HG03442 (cell line): ENCODE results near the gene ZBTB7C.

Experiments
- ATAC-seq: cut with Tn5 transposase; IDR thresholded peaks from one replicate; pipeline ENCODE4 v1.9.1; 2021; ENCODE audit warnings: mild to moderate bottlenecking, moderate library complexity; ENCODE audit not compliant: unreplicated experiment

The ZBTB7C gene

GRCh38 chr18:48074929-48075706 is 334.1 kb downstream of the ZBTB7C start:
- no peak for ATAC-seq

GRCh38 chr18:48073211-48073930 is 335.8 kb downstream of the ZBTB7C start:
- no peak for ATAC-seq

- no peak for ATAC-seq
Measured at GRCh38 chr18:48072428-48073204, 336.6 kb downstream of the ZBTB7C start.

- ATAC-seq: no peak
Measured at GRCh38 chr18:48068916-48069445, 340.2 kb downstream of the ZBTB7C start.

DNA sequence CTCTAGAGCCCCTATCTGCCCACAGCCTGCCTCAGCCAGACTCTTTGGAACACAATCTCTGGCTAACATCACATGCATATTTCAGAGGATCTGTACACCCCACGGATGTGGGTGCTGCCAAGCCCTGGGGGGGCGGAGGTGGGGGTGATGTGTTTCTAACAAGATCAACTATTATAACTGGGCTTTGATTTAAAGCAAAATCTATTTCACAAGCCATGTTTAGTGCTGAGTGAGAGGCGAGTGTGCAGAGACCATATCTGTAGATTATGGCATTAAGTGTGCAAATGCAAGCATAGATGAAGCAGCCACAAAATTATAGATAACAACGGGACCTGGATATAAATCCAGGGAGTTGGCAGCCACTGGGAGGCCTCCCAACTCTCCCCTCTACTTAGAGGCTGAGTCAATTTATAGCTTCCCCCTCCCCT is 342.9 kb downstream of the ZBTB7C start:
- no peak for ATAC-seq

DNA sequence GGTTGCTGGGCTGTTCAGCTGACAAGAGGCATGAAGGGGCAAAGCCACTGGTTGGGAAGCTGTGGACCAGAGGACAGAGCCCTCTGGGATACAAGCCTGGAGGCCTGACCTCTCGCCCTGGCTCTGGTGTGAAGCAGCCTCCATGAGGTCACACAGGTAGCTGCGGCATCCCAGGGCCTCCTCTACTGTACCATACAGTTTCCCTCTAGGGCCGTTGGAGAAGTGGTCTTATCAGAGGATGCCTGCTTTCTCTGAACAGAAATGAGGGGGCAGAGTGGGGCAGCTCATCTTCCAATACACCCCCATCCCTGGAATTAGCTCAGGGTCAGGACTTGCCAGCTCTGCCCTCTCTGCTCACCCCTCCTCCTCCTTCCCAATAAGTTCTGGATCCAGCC is 343.6 kb downstream of the ZBTB7C start:
- no peak for ATAC-seq

GRCh38 chr18:48064978-48065600 is 344.1 kb downstream of the ZBTB7C start:
- ATAC-seq: no peak

DNA sequence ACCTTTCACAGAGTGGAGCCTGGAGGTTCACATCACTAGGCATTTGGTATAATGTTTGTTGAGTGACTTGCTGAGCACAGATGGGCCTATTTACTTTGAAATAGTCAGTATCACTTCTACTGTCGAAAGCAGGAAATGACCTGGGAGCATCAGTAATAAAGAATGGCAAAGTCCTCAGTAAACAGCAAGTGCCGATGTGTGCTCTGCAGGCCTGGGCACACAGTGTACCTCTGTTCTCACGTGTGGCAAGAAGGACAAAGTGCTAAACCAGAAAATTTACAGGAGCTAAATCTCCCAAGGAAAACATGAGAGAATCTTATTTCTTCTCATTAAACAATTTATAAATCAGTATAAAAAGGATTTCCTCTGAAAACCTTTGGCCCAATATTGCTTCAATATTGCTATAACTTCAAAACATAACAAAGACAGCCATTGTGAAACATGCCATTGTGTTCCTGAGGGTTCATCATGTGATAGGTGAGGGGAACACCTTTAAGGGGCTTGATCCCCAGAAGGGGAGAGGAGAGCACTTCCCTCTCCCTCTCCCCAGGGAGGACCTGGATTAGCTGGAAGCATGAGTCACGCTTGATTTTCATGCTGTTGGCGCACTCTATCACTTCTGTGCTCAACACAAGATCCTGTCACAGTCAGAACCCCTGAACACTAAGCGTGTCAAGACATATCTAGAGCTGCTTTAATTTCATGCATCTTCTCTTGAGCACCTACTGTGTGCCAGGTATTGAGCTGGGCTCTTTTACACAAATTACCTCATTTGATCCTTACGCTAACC is 347.2 kb downstream of the ZBTB7C start:
- ATAC-seq: no peak

DNA sequence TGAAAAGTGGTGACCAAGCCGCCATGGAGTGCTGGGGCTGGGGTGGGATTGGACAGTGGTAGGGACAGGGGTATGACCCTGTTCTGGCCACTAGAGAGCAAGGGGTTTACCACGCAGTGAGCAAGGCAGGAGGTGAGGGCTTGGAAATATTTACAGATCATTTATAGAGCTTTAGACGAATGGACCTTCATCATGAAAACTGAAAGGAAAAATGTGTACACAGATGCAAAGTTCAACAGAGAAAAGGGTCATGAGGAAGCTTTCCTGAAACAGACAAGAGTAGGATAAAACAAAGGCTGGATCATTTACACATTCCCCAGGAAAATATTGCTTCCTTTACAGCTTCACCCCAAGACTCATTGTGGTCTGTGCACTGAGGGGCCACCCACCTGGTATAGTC is 348.2 kb downstream of the ZBTB7C start:
- ATAC-seq: no peak

- ATAC-seq: no peak
Measured at GRCh38 chr18:48060346-48060745, 348.8 kb downstream of the ZBTB7C start.

- no peak for ATAC-seq
Measured at GRCh38 chr18:48059455-48060010, 349.6 kb downstream of the ZBTB7C start.

- ATAC-seq: no peak
Measured at GRCh38 chr18:48058486-48058885, 350.7 kb downstream of the ZBTB7C start.

- no peak for ATAC-seq
Measured at GRCh38 chr18:48057018-48057417, 352.2 kb downstream of the ZBTB7C start.

DNA sequence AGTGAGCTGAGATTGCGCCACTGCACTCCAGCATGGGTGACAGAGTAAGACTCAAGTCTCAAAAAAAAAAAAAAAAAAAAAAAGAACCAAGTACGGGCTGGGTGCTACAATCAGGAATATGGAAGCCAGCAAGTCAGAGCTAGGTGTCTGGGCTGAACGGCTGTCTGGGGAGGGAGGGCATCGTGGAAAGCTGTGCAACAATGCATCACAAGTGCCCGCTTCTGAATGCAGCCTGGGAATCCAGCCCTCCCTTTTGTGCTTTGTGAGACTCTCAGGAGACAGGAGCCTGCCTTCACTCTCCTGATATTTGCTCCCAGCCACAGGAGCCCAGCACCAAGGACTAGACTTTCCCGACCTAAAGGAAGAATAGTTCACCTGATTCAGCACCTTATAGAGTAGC is 353.8 kb downstream of the ZBTB7C start:
- no peak for ATAC-seq

DNA sequence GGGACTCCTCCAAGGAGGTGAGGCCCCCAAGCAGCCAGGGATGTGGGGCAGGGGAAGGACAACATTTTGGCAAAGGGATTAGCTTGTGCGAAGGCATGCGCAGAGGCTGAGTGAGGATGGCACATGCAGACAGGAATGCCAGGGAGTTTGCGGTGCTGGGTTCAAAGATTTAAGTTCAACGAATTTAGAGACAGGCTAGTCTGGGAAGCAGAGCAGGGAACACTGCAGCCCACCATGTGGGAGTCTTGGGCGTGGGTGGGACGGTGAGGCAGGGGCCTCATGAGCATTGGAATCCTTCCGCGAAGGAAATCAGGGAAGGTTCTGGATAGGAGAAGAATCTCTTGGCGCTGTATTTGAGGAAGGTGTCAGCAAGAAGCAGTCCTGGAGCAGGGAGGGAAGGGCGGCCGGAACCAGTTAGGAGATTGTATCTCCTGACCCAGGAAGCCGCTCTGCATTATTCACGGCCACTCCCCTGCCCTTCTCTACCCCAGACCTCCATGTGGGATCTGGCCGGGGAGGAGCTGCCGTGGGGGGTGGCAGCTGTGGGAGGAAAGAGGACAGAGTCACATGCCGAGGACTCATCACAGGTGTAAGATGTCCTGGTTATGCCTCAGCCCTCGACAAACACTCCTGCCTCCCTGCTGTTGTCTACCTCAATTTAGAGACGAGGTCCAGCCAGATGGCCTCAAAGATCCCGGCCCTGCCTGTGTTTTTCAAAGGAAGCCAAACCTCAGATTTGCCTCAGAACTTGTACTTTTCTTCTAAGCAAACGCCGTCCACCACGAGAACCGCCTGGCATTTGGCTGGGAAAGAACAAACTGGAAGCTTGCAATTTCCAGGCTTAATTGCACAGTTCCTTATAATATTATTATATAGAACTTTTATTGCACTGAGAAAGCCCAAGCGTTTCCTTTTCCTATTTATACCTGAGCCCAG is 355.0 kb downstream of the ZBTB7C start:
- ATAC-seq: no peak

DNA sequence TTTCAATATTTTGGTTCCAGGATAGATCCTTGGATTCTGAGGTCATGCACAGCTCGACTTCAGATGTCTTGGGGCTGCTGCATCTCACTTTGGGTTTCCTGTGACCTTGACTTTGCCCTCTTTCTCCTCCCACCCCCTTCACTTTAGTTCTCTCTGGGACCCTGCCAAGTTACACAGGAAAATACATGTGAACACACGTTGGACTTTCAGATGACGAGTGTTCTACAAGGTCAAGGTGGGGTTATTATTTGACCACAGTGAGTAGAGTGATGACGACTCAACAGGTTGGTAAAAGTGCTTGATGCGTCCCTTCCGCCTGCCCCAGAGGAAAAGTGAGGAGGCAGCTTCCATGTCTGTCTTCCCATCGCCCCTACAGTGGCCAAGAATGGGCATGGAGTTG is 356.3 kb downstream of the ZBTB7C start:
- ATAC-seq: no peak

DNA sequence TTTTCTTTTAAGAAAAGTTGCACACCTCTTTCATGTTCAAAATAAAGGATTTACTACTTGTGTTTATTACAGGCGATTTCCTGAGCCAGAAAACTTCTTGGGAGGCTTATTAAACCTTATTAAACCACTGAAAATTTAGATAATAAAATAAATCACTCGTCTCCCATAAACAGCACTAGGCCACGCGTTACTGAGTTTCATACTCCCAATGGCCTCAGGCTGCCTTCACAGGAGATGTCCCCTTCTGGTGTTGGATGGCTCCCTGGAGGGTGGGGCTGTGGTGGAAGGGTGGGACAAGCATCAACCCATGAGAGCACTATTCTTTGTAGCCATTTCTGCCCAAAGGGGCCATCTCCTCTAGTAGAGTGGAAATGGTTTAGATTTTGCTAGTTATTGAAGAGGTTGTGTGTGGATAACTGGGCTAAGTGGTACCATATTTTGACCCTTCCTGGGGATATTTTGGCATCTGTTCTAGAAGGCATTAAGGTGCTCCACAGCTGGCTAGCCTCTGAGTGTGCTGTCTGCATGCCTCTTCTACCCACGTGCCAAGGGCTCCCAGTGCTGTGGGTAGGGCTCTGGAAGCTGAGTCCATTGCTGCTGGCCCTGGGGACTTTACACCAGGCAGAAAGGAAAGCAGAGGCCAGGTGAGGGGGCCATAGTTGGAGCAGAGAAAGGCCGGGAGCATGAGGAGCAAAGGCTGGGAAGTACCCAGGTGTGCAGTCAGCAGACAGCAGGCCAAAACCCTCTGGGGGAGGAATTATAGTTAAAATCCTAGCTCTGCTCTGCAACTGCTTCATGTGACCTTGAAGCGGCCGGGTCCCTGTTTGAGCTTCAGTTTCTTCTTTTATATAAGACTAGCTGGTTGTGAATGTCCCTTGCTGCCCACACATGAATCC is 357.0 kb downstream of the ZBTB7C start:
- no peak for ATAC-seq

DNA sequence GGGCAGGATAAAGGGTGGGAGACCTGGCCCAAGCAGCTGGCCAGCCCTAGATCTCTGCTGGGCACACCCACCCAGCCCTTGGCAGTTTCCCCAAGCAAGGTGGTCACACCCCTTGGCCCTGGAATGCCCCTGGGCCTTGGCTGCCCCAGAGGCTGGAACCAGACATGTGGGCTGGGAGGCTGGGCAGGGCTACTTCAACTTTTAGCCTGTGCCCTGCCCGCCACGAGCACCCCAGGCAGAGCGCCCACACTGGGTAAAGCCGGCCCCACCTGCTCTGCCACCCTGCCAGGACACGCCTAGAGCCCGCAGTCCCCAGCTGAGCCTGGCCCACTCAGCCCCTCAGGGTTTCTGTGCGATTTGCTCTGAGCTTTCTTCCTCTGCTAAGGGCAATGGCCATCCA is 359.0 kb downstream of the ZBTB7C start:
- ATAC-seq: no peak
